Stimulated activated CD8-positive, alpha-beta memory T cell treated with anti-CD3 and anti-CD28 coated beads, Interleukin-7, amount 100 ng/mL, for 24 hours (primary cell): ENCODE data around the gene TSPAN4.

Experiments
- DNase-seq: peaks from one replicate; pipeline ENCODE4 v3.0.0-alpha.2; 2020; ENCODE audit warnings: low read depth

Gene TSPAN4

GRCh38 chr11:911031-911889 lies 68.6 kb downstream of the TSPAN4 start:
- no peak for DNase-seq

DNA sequence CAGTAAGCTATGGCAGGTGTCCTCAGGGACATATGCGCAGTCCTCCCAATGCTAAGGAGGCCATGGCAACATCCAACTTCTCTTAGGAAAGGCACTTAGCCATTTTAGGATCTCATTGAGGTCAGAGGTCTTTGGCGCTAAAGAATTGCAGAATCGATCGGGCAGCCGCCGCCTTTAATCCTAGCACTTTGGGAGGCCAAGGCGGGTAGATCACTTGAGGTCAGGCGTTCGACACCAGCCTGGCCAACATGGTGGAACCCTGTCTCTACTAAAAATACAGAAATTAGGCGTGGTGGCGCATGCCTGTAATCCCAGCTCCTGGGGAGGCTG lies 69.2 kb downstream of the TSPAN4 start:
- DNase-seq = no peak

GRCh38 chr11:912266-912665 lies 69.6 kb downstream of the TSPAN4 start:
- DNase-seq = no peak

GRCh38 chr11:913043-913442 lies 70.4 kb downstream of the TSPAN4 start:
- no peak for DNase-seq

DNA sequence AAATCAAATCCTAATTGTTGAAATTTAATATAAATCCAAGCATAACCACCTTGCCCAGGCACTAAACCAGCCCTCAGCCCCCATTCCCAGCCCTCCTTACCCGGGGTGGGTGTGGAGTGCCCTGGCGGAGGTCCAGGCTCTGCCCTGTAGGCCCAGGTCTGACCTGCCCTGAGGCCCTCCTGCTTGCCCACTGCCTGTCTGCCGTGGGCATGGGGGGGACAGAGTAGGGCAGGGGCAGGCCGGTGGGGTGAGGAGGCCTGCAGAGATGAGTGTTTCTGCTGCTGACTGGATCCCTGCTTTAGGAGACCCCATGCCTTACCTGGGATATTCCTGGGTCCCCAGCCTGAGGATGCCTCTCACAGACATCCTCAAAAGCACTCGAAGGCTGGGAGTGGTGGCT lies 71.6 kb downstream of the TSPAN4 start:
- no peak for DNase-seq

- DNase-seq = no peak
Measured at GRCh38 chr11:914747-915501, 72.3 kb downstream of the TSPAN4 start.
